ENCODE data around the gene IST1. TPM values are rescaled to one million over a fixed set of nuclear protein-coding genes. Genes with fewer than 3 reads are reported as not detected.

Gene IST1
- total and polyA plus RNA-seq, 10 of the 15 experiments (the other 5 are each of a cell fraction or from before 2014, with no cell fraction given): 97.3 to 293 (median 138) TPM

DNA sequence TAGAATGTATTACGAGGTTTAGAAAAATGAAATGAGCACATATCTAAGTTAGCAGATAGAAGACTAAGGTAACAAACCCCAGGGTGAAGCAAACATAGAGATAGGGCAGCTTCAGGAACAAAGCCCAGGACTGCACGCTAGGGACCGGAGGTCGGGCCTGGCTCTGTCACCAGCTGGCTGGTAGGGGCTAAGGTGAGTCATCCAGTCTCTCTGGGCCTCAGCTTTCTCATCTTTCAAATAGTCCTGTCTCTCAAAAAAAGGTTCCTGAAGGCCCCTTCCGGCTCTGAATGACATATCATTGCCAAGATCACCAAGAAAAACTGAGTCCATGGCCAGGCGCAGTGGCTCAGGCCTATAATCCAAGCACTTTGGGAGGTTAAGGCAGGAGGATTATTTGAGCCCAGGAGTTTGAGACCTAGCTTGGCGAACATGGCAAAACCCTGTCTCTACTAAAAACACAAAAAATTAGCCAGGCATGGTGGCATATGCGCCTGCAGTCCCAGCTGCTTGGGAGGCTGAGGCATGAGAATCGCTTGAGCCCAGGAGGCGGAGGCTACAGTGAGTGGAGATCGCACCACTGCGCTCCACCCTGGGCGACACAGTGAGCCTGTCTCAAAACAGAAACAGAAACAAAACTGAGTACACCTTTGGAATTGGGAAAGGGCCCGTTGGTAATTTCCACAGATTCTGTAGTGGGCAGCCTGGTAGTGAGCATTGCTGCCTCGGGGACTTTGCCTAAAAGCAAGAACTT is 78.9 kb downstream of the IST1 start:
- in situ Hi-C loops (cut with MboI): no loop called here
- Histone ChIP-seq H4K20me1 (ENCODE audit: control insufficient read depth, insufficient read depth) (no peaks in the 10 kb centered on the region), H3K79me2 (ENCODE audit: control insufficient read depth, insufficient read depth, low read length) (no peaks in the 10 kb centered on the region), H3K9me3 (replicated peaks; ENCODE audit: control insufficient read depth, insufficient read depth, low read length) (no peaks in the 10 kb centered on the region), H3K27me3 (replicated peaks in 1 of 2; ENCODE audit: control insufficient read depth in 2 of 2, insufficient read depth in 2 of 2, low read length in 1 of 2) (no peaks in the 10 kb centered on the region; a peak in 1 of 4 replicates), H3K4me2 (ENCODE audit: control insufficient read depth, insufficient read depth) (no peak overlapping the region), H3K9ac (ENCODE audit: control insufficient read depth, insufficient read depth, low read length) (no peak overlapping the region), H3K4me3 (no peak overlapping the region), H2AFZ (ENCODE audit: control insufficient read depth, low read depth, low read length) (no peak overlapping the region), H3K27ac (ENCODE audit: control insufficient read depth, insufficient read depth) (no peak overlapping the region), H3K36me3 (ENCODE audit: control insufficient read depth in 2 of 2, insufficient read depth in 2 of 2, low read length in 1 of 2) (no peaks in the 10 kb centered on the region), H3K4me1 (ENCODE audit: control insufficient read depth, insufficient read depth, low read length) (no peaks in the 10 kb centered on the region)
- SMC1A ChIA-PET (ENCODE audit: uncharacterized antibody, unreplicated experiment): interaction anchor here (0.6 kb wide), 2 partner anchors 355 to 1198 kb away, joined by 3 read pairs; no protein-coding TSS in a partner anchor
- WGBS (ENCODE audit: insufficient coverage, insufficient replicate concordance, low lambda C conversion rate, missing lambda C conversion rate): 67% methylated on average over 15 of the region's 15 CpGs
- intact Hi-C loops (cut with micrococcal nuclease; ENCODE audit: unreplicated experiment): no loop called here
- no TSS peak for BruUV-seq (replicated peaks)
- ATAC-seq (no peak), DNase-seq (ENCODE audit: low read depth, low spot score) (no peak), FAIRE-seq (no peak)
- POLR2A ChIA-PET: interaction anchor here (0.5 kb wide), 1 partner anchor 292 kb away, joined by 3 read pairs; no protein-coding TSS in a partner anchor
- TF ChIP-seq, protein P1, sequence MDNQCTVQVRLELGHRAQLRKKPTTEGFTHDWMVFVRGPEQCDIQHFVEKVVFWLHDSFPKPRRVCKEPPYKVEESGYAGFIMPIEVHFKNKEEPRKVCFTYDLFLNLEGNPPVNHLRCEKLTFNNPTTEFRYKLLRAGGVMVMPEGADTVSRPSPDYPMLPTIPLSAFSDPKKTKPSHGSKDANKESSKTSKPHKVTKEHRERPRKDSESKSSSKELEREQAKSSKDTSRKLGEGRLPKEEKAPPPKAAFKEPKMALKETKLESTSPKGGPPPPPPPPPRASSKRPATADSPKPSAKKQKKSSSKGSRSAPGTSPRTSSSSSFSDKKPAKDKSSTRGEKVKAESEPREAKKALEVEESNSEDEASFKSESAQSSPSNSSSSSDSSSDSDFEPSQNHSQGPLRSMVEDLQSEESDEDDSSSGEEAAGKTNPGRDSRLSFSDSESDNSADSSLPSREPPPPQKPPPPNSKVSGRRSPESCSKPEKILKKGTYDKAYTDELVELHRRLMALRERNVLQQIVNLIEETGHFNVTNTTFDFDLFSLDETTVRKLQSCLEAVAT (IDR thresholded peaks at IDR 0.05): no peak
- TF ChIP-seq, protein P2, sequence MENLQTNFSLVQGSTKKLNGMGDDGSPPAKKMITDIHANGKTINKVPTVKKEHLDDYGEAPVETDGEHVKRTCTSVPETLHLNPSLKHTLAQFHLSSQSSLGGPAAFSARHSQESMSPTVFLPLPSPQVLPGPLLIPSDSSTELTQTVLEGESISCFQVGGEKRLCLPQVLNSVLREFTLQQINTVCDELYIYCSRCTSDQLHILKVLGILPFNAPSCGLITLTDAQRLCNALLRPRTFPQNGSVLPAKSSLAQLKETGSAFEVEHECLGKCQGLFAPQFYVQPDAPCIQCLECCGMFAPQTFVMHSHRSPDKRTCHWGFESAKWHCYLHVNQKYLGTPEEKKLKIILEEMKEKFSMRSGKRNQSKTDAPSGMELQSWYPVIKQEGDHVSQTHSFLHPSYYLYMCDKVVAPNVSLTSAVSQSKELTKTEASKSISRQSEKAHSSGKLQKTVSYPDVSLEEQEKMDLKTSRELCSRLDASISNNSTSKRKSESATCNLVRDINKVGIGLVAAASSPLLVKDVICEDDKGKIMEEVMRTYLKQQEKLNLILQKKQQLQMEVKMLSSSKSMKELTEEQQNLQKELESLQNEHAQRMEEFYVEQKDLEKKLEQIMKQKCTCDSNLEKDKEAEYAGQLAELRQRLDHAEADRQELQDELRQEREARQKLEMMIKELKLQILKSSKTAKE (IDR thresholded peaks at IDR 0.05; ENCODE audit: low read depth, poor library complexity, severe bottlenecking): no peak
- TF ChIP-seq, protein P3, sequence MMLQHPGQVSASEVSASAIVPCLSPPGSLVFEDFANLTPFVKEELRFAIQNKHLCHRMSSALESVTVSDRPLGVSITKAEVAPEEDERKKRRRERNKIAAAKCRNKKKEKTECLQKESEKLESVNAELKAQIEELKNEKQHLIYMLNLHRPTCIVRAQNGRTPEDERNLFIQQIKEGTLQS (IDR thresholded peaks at IDR 0.05; ENCODE audit: borderline replicate concordance, extremely low read depth, low read depth, low read length): no peak
- TF ChIP-seq SIN3A (IDR thresholded peaks at IDR 0.05; ENCODE audit: low read depth, low read length): no peak
- no peak for TF ChIP-seq RB1 (IDR thresholded peaks at IDR 0.05; ENCODE audit: borderline replicate concordance)
- no peak for TF ChIP-seq TARDBP (IDR thresholded peaks at IDR 0.05; ENCODE audit: borderline replicate concordance)
- no peak for TF ChIP-seq SIX5 (IDR thresholded peaks at IDR 0.05; ENCODE audit: low read depth, low read length, severe bottlenecking)
- no peak for TF ChIP-seq CHD1 (IDR thresholded peaks at IDR 0.05; ENCODE audit: low read depth, low read length)
- TF ChIP-seq CBFB (IDR thresholded peaks at IDR 0.05; ENCODE audit: low read depth): no peak
- TF ChIP-seq SRF (IDR thresholded peaks at IDR 0.05; ENCODE audit: low read depth in 2 of 2, low read length in 2 of 2): no peak
- TF ChIP-seq STAT1 (conservative IDR thresholded peaks at IDR 0.05): no peak
- TF ChIP-seq NR2C1 (IDR thresholded peaks at IDR 0.05): no peak
- TF ChIP-seq CREB1 (IDR thresholded peaks at IDR 0.05; ENCODE audit: low read depth): no peak
- CTCF ChIA-PET: interaction anchor here (0.8 kb wide), 1 partner anchor 12 kb away, joined by 3 read pairs; no protein-coding TSS in a partner anchor
- RAD21 ChIA-PET (ENCODE audit: unreplicated experiment): no interaction called here

All from GM12878 (cell line).